Kidney epithelial cell (primary cell): ENCODE measurements around the gene PUDP. TPM values are rescaled to one million over a fixed set of nuclear protein-coding genes. Genes with fewer than 3 reads are reported as not detected.

Experiments
- DNase-seq: peaks from one replicate; pipeline ENCODE4 v3.0.0-alpha.2; 2010; ENCODE audit warnings: low read depth
- H3K27me3 ChIP-seq: 2 replicates; pipeline ENCODE4 v1.6.0; 2011; ENCODE audit warnings: low read length; ENCODE audit not compliant: control insufficient read depth, insufficient read depth
- H3K36me3 ChIP-seq: 2 replicates; pipeline ENCODE4 v1.5.1; 2011; ENCODE audit warnings: low read length; ENCODE audit not compliant: control insufficient read depth, insufficient read depth
- H3K4me3 ChIP-seq: 2 replicates; pipeline ENCODE4 v1.5.1; 2011; ENCODE audit warnings: low read depth, mild to moderate bottlenecking, control low read depth, low read length
- CTCF ChIP-seq: IDR thresholded peaks from 2 replicates; pipeline ENCODE4 v1.5.1; 2011; ENCODE audit warnings: mild to moderate bottlenecking, moderate library complexity, low read length, control low read depth, inconsistent platforms; ENCODE audit not compliant: insufficient read depth, poor library complexity, severe bottlenecking
- total RNA-seq: library from RNA; depleted of rRNA; stranded (reverse); fragments of >200 nt; gene quantifications from 2 replicates; pipeline ENCODE4 v1.2.3, GENCODE V29; 2015

PUDP gene
- total RNA-seq, 1 donor from 2014 or later: 14.6 TPM

- DNase-seq: no peak
- no peak for TF ChIP-seq CTCF
- Histone ChIP-seq H3K4me3 (no peak overlapping the region), H3K36me3 (no peaks in the 10 kb centered on the region), H3K27me3 (peaks cover 3% of the 10 kb centered on the region)
Measured at GRCh38 chrX:7154041-7154597, 6.2 kb upstream of the PUDP start.

- H3K4me3 ChIP-seq: no peak overlapping the region
- no peak for TF ChIP-seq CTCF
- H3K36me3 ChIP-seq: no peaks in the 10 kb centered on the region
Measured at GRCh38 chrX:7153231-7153630, 5.3 kb upstream of the PUDP start.

GRCh38 chrX:7149411-7149810 is 1.5 kb upstream of the PUDP start:
- no peaks in the 10 kb centered on the region for H3K36me3 ChIP-seq
- no peak for TF ChIP-seq CTCF
- DNase-seq: no peak
- H3K27me3 ChIP-seq: peaks cover 3% of the 10 kb centered on the region
- no peak overlapping the region for H3K4me3 ChIP-seq

More at GRCh38 chrX:7153231-7153630, 5.3 kb upstream of the PUDP start:
- no peak for DNase-seq
- peaks cover 3% of the 10 kb centered on the region for H3K27me3 ChIP-seq

- H3K27me3 ChIP-seq: no peaks in the 10 kb centered on the region
- TF ChIP-seq CTCF: no peak
- peak within 1 kb of the TSS; percentile 94 for H3K4me3 ChIP-seq
- no peaks in the 10 kb centered on the region for H3K36me3 ChIP-seq
- no peak for DNase-seq
Measured at GRCh38 chrX:7147413-7147977, 458 bp downstream of the PUDP start, which contains the start of gene STS. TSS of gene STS (plus strand) at chrX:7147712. CDS start at chrX:7253200, 105,488 bp downstream.

- no peak for DNase-seq
- Histone ChIP-seq H3K4me3 (peak overlapping the region; percentile 94), H3K27me3 (no peaks in the 10 kb centered on the region), H3K36me3 (no peaks in the 10 kb centered on the region)
- no peak for TF ChIP-seq CTCF
Measured at GRCh38 chrX:7146703-7147412, 1.1 kb downstream of the PUDP start.
